SJSA1 (cell line): ENCODE results near the gene NTMT1. TPM values are rescaled to one million over a fixed set of nuclear protein-coding genes. Genes with fewer than 3 reads are reported as not detected.
"Not testable (repeated sequence)": the region's sequence is repeated elsewhere in the genome, so short reads cannot be mapped to it uniquely, and the experiment has no call there.

Experiments used
- DNase-seq, 2 experiments: peaks; one replicate each; pipeline ENCODE4 v3.0.0-alpha.2; 2015 to 2020; ENCODE audit warnings: low spot score in 2 of 2, low read depth in 1 of 2
- H3K27ac ChIP-seq: fragments of 250-450 bp; sonication (Bioruptor Pico); 2 replicates; pipeline ENCODE4 v1.5.1; 2020; ENCODE audit warnings: mild to moderate bottlenecking, moderate library complexity
- H3K27me3 ChIP-seq: fragments of 250-450 bp; sonication (Bioruptor Pico); replicated peaks from 2 replicates; pipeline ENCODE4 v1.5.1; 2020; ENCODE audit warnings: mild to moderate bottlenecking, moderate library complexity
- H3K36me3 ChIP-seq: fragments of 250-450 bp; sonication (Bioruptor Pico); 2 replicates; pipeline ENCODE4 v1.5.1; 2020; ENCODE audit warnings: mild to moderate bottlenecking
- H3K4me1 ChIP-seq: fragments of 250-450 bp; sonication (Bioruptor Pico); replicated peaks from 2 replicates; pipeline ENCODE4 v1.6.1; 2021; ENCODE audit warnings: mild to moderate bottlenecking
- H3K4me3 ChIP-seq: fragments of 250-450 bp; sonication (Bioruptor Pico); 2 replicates; pipeline ENCODE4 v1.5.1; 2020; ENCODE audit warnings: mild to moderate bottlenecking
- H3K9me3 ChIP-seq: fragments of 250-450 bp; sonication (Bioruptor Pico); replicated peaks from 2 replicates; pipeline ENCODE4 v1.5.1; 2020; ENCODE audit warnings: mild to moderate bottlenecking
- total RNA-seq: library from RNA; depleted of rRNA; stranded (reverse); fragments of >200 nt; shearing (Covaris generic); gene quantifications from 2 replicates; pipeline ENCODE4 v1.2.3, GENCODE V29; 2014

NTMT1 gene
- total RNA-seq, 1 experiment from 2014 or later, result 35.9 TPM

DNA sequence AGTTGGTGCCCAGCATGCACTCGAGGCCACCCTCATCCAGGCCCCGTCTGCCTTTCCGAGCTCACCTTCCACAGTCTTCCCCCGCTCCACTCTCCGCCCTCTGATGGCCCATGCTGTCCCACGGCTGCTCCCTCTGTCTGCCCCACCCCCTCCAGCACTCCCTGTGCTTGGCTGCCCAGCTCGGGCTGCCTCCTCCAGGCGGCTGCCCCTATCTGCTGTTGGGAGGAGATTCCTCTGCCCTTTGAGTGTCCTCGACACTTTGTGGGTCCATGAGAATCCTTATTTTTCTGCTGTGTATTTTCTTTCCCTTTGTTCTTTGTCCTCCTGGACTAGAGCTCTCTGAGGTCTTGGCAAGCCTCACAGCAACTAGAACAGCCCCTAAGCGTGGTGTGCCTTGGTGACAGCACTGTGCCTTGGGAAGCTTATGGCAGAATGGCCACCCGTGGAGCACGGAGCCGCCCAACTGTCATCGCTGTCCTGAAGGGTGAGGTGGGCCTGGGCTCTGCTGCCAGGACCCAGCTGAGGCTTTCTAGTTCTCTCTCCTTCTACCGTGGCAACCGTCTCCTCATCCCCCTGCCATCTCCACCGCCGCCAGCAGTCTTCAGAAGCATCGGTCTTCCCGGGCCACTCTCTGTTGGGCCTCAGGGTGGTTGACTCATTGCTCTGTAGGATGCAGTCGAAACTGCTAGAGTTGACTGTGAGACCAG lies 5.2 kb downstream of the NTMT1 start:
- H3K27me3 ChIP-seq, result no peaks in the 10 kb centered on the region
- H3K9me3 ChIP-seq, result no peaks in the 10 kb centered on the region
- H3K4me1 ChIP-seq, result peaks cover 34% of the 10 kb centered on the region
- H3K27ac ChIP-seq, result no peak overlapping the region
- DNase-seq, result no peak
- no peak overlapping the region for H3K4me3 ChIP-seq
- H3K36me3 ChIP-seq, result peaks cover 71% of the 10 kb centered on the region

DNA sequence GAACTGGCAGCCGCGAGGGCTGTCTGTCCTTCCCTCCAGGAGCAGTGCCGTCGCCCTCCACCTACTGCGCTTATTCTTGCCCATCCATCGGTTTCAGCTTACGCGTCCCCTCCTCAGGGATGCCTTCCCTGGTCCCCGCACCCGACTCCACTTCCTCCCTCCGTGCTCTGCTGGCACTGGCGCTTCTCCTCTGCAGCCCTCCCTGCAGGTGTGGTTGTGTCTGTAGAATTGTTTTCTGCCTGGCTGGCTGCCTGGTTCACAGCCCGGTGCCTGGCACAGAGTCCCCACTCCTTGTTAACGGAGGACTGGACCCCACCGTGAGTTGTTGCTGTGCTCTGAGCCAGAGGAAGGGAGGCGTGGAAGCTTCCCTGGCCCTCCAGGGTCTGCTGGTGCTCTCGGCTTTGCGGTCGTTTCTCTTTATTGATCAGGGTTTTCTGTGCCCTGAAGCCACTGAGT lies 5.7 kb downstream of the NTMT1 start:
- no peaks in the 10 kb centered on the region for H3K27me3 ChIP-seq
- H3K27ac ChIP-seq, result no peak overlapping the region
- no peak for DNase-seq
- H3K4me1 ChIP-seq, result peaks cover 34% of the 10 kb centered on the region
- H3K36me3 ChIP-seq, result peaks cover 77% of the 10 kb centered on the region
- no peak overlapping the region for H3K4me3 ChIP-seq
- H3K9me3 ChIP-seq, result no peaks in the 10 kb centered on the region

DNA sequence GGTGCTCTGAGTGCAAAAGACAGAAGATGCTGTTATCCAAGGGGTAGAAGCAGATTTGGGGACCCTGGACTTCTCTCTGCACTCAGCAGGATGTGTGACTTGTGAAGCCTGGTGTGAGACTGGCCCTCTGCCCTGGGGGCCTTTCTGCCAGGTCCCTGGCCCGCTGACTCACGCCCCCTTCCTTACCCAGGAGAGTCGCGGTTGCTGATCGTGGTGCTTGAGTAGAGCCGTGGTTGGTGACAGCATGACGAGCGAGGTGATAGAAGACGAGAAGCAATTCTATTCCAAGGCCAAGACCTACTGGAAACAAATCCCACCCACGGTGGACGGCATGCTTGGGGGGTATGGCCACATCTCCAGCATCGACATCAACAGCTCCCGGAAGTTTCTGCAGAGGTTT lies 6.5 kb downstream of the NTMT1 start:
- Histone ChIP-seq H3K27ac (no peak overlapping the region), H3K27me3 (no peaks in the 10 kb centered on the region), H3K9me3 (no peaks in the 10 kb centered on the region), H3K4me1 (peaks cover 28% of the 10 kb centered on the region), H3K4me3 (no peak overlapping the region), H3K36me3 (peaks cover 84% of the 10 kb centered on the region)
- DNase-seq, result no peak

DNA sequence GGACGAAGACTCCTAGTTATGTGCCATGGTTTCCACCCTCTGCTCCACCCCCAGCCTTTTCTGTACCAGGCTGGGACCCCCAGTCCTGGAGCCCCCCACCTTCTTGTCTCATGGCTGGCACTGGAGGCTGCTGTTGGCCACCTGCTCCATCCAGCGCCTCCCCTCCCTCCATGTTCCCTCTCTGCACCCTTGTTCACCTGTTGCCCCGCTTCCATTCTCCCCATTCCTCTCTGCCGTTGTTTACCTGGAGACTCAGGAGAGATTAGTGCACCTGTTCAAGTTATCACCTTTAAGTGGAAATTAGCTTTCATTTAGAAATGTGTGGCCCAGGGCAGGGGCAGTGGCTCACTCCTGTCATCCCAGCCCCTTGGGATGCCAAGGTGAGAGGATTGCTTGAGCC lies 7.2 kb downstream of the NTMT1 start:
- Histone ChIP-seq H3K27ac (no peak overlapping the region), H3K9me3 (no peaks in the 10 kb centered on the region), H3K36me3 (peaks cover 84% of the 10 kb centered on the region), H3K27me3 (no peaks in the 10 kb centered on the region), H3K4me1 (peaks cover 21% of the 10 kb centered on the region), H3K4me3 (no peak overlapping the region)
- no peak for DNase-seq

DNA sequence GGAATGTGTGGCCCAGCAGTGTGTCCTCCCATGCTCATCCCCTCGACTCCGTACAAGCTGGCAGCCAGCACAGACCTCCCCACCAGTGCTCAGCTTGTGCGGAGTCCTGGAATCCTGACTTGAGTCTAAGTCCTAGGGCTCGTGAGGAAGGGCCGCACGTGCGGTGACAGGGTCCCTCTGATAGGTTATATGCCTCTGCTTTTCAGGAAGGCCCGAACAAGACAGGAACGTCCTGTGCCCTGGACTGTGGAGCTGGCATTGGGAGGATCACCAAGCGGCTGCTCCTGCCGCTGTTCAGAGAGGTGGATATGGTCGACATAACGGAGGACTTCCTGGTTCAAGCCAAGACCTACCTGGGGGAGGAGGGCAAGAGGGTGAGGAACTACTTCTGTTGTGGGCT lies 7.9 kb downstream of the NTMT1 start:
- H3K27me3 ChIP-seq, result no peaks in the 10 kb centered on the region
- no peak for DNase-seq
- no peak overlapping the region for H3K27ac ChIP-seq
- peaks cover 21% of the 10 kb centered on the region for H3K4me1 ChIP-seq
- no peaks in the 10 kb centered on the region for H3K9me3 ChIP-seq
- H3K4me3 ChIP-seq, result no peak overlapping the region
- peaks cover 84% of the 10 kb centered on the region for H3K36me3 ChIP-seq

DNA sequence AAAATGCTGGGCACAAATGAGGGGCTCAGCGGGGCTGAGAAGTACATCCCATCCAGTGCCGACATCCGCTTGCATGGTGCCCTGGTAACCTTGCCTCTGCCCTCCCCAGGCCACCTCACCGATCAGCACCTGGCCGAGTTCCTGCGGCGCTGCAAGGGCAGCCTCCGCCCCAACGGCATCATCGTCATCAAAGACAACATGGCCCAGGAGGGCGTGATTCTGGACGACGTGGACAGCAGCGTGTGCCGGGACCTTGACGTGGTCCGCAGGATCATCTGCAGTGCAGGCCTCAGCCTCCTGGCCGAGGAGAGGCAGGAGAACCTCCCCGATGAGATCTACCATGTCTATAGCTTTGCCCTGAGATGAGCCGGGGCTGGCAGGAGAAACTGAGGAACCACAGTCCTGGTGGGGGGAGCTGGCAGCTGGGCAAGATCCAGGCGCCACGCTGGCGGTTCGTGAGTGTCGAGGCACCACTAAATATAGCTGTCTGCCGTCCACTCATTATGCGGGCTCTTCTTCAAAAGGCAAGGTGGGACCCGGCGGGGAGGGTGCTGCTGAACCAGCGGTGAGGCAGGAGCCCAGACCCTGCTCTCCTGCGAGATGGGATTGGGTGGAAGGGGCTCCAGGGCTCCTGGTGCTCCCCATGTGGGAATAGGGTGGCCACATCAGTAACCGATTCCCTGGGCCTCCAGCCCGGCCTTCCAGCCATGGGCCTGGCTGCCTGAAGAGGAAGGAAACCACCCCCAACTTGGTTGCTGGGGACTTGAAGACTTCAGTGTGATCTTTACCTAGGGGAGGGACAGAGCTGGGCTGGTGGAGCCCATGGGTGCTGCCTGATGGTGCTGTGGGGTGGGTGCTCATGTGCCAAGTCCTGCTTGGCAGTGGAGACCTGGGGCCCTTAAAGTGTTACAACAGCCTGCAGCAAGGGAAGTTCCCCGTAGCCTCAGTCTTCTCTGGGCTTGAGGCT lies 9.4 kb downstream of the NTMT1 start:
- Histone ChIP-seq H3K9me3 (no peaks in the 10 kb centered on the region), H3K4me1 (peaks cover 27% of the 10 kb centered on the region), H3K4me3 (no peak overlapping the region), H3K36me3 (peaks cover 95% of the 10 kb centered on the region), H3K27me3 (no peaks in the 10 kb centered on the region), H3K27ac (no peak overlapping the region)
- DNase-seq, result no peak

DNA sequence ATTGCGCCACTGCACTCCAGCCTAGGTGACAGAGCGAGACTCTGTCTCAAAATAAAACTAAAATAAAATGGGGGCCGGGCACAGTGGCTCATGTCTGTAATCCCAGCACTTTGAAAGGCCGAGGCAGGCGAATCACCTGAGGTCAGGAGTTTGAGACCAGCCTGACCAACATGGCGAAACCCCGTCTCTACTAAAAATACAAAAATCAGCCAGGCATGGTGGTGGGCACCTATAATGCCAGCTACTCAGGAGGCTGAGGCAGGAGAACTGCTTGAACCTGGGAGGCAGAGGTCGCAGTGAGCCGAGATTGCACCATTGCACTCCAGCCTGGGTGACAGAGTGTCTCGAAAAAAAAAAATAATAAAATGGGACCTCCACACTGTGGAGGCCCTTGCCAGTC lies 10.4 kb downstream of the NTMT1 start:
- Histone ChIP-seq H3K4me1 (peaks cover 28% of the 10 kb centered on the region), H3K36me3 (peaks cover 91% of the 10 kb centered on the region)
- H3K27ac ChIP-seq, DNase-seq, H3K27me3 ChIP-seq, H3K9me3 ChIP-seq, H3K4me3 ChIP-seq: not testable (repeated sequence)

DNA sequence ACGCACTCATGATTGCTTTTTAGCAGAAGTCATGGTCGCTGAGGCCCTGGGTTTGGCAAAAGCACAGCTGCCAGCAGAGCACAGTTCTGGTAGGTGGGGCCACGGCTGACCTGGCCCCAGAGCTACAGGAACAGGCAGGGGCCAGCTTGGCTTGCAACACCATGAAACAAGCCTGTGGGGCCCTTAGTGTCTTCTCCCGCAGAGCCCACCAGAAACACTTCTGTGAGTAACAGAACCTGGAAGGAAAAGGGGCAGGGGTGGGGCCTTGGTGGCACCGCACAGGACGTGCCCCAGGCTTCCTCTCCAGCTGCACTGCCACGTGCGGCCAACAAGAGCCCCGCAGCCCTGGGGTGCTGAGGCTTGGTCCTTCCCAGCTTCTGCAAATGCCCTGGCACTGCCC lies 11.1 kb downstream of the NTMT1 start:
- H3K27me3 ChIP-seq, result no peaks in the 10 kb centered on the region
- H3K4me1 ChIP-seq, result peaks cover 24% of the 10 kb centered on the region
- no peak overlapping the region for H3K27ac ChIP-seq
- DNase-seq, result no peak
- no peaks in the 10 kb centered on the region for H3K9me3 ChIP-seq
- peaks cover 89% of the 10 kb centered on the region for H3K36me3 ChIP-seq
- H3K4me3 ChIP-seq, result no peak overlapping the region

DNA sequence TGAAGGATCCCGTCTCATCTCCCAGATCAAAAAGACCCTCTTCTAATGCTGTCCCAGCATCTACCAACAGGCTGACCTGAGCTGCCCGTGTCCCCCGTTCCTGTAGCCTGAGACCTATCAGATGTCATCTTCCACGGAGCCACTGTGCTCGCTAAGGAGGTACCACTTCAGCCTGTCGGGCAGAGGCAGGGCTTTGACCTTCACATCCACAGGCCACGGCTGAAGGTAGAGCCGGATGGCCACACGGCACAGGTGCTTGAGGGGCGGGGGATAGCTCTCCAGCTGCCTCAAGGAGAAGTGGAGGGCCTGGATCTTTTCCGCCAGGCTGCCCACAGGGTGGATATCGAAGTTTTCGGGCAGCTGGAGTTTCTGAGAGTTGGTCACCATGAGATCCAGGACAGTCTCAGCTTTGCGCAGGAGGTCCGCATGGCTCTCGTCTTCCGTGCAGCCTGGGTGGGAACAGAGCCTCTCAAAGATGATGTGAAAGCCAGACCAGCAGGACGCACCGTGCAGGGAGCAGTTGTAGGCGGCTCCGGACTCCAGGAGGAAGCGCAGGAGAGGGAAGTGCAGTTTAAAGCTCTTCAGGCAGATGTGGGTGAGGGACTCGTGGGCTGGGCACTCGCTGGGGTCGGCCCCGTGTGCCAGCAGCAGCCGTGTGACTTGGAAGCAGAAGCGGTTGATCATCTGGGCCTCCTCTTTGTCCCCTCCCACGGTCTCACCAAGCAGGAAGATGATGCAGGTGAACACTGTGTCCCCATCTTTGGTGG lies 11.9 kb downstream of the NTMT1 start:
- H3K36me3 ChIP-seq, result peaks cover 81% of the 10 kb centered on the region

DNA sequence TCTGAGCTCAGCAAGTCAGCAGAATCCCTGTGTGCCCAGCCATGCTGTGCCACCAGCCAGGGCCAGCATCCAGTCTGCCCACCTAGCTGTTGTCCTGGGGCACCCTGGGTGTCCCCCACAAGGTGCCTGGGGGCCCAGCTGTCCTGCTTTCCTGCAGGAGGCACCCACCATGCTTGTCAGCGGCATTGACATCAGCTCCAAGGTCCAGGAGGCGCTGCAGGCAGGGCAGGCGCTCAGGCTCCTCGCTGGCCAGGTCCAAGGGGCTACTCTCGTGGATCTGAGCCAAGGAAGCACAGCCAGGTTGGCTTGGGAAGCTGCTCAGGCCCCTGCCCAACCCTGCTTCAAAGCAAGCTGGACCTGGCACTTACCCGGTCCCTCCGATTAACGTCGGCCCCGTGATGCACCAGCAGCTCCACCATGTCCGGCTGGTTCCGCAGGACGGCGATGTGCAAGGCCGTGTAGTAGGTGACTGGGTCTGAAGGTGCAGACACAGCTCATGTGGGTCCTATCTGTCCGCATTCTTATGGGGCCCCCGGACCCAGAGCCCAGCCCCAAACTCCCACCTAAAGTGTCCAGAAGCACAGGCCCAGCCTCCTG lies 13.2 kb downstream of the NTMT1 start:
- no peaks in the 10 kb centered on the region for H3K27me3 ChIP-seq
- H3K9me3 ChIP-seq, result no peaks in the 10 kb centered on the region
- no peak for DNase-seq
- no peak overlapping the region for H3K27ac ChIP-seq
- no peak overlapping the region for H3K4me3 ChIP-seq
- H3K4me1 ChIP-seq, result peaks cover 25% of the 10 kb centered on the region
- peaks cover 68% of the 10 kb centered on the region for H3K36me3 ChIP-seq

More for the DNA sequence above, 11.9 kb downstream of the NTMT1 start:
- no peak for DNase-seq
- Histone ChIP-seq H3K27me3 (no peaks in the 10 kb centered on the region), H3K4me3 (no peak overlapping the region), H3K9me3 (no peaks in the 10 kb centered on the region), H3K27ac (no peak overlapping the region), H3K4me1 (peaks cover 25% of the 10 kb centered on the region)

DNA sequence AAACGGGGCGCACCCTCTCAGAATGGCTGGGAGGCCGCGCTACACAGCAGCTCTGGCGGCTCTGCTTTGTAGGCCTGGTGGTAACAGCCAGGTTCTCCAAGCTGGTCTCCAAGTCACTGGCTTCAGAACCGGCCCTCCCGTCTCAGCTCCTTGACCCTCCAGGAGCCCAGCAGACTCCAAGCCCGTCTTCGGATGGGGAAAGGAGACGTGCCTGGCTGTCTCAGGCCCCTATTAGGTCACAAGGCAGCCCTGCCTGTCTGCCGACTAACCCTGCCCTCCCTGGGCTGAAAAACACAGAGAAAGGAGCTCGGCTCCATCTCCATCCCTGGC lies 13.8 kb downstream of the NTMT1 start:
- H3K4me3 ChIP-seq, result no peak overlapping the region
- no peaks in the 10 kb centered on the region for H3K9me3 ChIP-seq
- no peaks in the 10 kb centered on the region for H3K27me3 ChIP-seq
- H3K27ac ChIP-seq, result no peak overlapping the region
- peaks cover 25% of the 10 kb centered on the region for H3K4me1 ChIP-seq
- no peak for DNase-seq
- peaks cover 65% of the 10 kb centered on the region for H3K36me3 ChIP-seq

DNA sequence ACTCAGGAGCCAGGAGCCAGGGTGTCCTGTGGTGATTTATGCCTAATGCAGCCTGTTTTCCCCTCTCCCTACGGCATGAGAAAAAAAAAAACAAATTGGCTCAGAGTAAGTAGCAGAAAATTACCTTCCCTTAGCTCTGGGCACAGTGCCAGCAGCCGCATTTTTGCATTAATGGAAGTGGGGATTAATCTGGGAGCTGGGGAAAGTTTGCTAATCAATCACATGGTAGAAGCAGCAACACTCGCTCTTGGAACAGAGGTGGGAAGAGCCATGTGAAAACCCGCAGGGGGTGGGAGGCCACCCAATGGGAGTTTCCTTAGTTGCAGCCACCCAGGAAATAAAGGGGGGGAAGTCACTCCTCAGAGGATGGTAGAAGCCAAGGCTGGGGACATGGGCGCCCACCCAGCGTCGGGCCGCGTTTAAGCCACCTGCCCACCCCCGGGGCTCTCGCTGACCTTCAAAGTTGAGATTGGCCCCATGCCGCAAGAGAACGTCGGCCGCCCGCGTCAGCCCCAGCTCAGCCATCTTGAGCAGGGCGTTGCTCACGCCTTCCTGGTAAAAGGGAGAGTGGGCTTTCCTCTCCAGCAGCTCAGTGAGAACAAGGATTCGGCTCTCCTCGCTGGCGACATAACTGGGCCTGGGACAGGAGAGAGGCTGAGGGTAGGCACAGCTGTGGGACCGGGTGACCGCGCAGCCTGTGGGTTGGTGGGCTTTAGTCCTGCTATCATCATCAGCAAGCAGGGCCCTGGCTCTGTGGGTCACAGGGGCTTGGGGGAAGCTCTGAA lies 14.3 kb downstream of the NTMT1 start:
- H3K9me3 ChIP-seq, result no peaks in the 10 kb centered on the region
- peaks cover 25% of the 10 kb centered on the region for H3K4me1 ChIP-seq
- peak overlapping the region; percentile 85 for H3K4me3 ChIP-seq
- no peaks in the 10 kb centered on the region for H3K27me3 ChIP-seq
- no peak overlapping the region for H3K27ac ChIP-seq
- no peak for DNase-seq
- H3K36me3 ChIP-seq, result peaks cover 59% of the 10 kb centered on the region
